ENCODE results near the gene FAM107B.

DNA sequence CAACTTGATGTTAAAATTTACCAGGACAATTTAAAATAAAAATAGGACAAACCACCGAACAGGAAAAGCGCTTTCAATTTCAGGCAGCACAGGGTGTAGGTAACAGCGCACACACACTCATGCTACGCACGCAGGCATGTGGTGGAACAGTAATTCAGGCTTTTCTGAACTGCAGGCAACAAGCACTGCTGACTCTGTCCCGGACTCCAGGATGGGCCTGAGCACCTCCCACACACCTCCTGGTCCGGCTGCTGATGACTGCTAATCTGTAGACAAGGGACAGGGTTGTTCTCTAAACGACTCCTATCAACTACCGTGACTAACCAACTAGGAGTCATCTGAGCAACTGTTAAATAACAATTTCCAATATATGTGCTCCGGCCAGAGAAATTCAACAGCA lies 251.4 kb downstream of the FAM107B start:
- TF ChIP-seq, protein P1, sequence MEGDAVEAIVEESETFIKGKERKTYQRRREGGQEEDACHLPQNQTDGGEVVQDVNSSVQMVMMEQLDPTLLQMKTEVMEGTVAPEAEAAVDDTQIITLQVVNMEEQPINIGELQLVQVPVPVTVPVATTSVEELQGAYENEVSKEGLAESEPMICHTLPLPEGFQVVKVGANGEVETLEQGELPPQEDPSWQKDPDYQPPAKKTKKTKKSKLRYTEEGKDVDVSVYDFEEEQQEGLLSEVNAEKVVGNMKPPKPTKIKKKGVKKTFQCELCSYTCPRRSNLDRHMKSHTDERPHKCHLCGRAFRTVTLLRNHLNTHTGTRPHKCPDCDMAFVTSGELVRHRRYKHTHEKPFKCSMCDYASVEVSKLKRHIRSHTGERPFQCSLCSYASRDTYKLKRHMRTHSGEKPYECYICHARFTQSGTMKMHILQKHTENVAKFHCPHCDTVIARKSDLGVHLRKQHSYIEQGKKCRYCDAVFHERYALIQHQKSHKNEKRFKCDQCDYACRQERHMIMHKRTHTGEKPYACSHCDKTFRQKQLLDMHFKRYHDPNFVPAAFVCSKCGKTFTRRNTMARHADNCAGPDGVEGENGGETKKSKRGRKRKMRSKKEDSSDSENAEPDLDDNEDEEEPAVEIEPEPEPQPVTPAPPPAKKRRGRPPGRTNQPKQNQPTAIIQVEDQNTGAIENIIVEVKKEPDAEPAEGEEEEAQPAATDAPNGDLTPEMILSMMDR (IDR thresholded peaks at IDR 0.05), result no peak
- no peak for TF ChIP-seq POLR2A (IDR thresholded peaks at IDR 0.05)

All from heart left ventricle (tissue), 13 donors.